Keratinocyte (primary cell): ENCODE measurements around the gene CIZ1.

Experiments
- EZH2 ChIP-seq: IDR thresholded peaks from one replicate; pipeline ENCODE4 v1.6.1; 2012; ENCODE audit warnings: inconsistent platforms, mild to moderate bottlenecking, low read length, moderate library complexity
- TF ChIP-seq, protein P1 (sequence below), 3 experiments: IDR thresholded peaks in 1 of 3; conservative IDR thresholded peaks in 1 of 3; optimal IDR thresholded peaks in 1 of 3; 2 replicates in 2 of 3; 3 replicates in 1 of 3; pipeline versions ENCODE3 to v1.5.1; 2011; ENCODE audit warnings: low read length in 3 of 3, mild to moderate bottlenecking in 3 of 3, moderate library complexity in 2 of 3, control low read depth in 1 of 3, inconsistent platforms in 1 of 3; ENCODE audit not compliant: insufficient read depth in 2 of 3; ENCODE audit errors: extremely low read depth in 1 of 3

DNA sequence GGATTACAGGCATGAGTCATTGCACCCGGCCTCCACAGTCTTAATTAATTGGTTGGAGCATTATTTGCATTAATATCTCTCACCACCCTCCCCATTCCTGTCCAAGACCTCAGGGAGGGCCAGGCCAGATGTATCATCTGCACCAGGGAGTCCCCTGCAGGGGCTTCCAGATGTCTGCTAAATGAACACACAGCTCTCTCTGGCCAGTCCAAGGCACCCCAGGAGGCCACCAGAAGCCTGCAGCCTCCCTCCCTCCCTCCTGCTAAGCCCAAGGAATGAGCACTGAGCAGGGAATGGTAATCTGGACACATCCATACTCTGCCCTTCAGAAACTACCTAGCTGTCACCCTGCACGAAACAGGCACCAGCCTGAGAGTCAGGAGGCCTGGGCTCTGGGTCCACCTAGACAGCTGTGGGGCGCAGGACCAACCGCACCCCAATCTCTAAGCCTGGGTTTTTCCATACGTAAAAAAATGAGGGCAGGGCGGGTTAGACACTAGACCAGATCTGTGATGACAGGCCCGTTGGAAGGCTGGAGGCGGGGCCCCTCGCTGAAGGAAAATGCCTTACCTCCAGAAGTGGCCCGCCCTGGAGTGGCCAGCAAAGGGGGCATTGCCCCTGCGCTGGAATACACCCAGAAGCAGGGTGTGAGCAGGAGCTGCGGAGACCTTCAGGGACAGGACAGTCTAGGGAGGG, 8.3 kb downstream of the CIZ1 start:
- TF ChIP-seq, protein P1, sequence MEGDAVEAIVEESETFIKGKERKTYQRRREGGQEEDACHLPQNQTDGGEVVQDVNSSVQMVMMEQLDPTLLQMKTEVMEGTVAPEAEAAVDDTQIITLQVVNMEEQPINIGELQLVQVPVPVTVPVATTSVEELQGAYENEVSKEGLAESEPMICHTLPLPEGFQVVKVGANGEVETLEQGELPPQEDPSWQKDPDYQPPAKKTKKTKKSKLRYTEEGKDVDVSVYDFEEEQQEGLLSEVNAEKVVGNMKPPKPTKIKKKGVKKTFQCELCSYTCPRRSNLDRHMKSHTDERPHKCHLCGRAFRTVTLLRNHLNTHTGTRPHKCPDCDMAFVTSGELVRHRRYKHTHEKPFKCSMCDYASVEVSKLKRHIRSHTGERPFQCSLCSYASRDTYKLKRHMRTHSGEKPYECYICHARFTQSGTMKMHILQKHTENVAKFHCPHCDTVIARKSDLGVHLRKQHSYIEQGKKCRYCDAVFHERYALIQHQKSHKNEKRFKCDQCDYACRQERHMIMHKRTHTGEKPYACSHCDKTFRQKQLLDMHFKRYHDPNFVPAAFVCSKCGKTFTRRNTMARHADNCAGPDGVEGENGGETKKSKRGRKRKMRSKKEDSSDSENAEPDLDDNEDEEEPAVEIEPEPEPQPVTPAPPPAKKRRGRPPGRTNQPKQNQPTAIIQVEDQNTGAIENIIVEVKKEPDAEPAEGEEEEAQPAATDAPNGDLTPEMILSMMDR (optimal IDR thresholded peaks at IDR 0.05 in 1 of 3, IDR thresholded peaks at IDR 0.05 in 1 of 3, conservative IDR thresholded peaks at IDR 0.05 in 1 of 3; ENCODE audit: extremely low read depth in 1 of 3, insufficient read depth in 2 of 3, low read length in 3 of 3) = no peak
- TF ChIP-seq EZH2 = no peak
